KOPT-K1 (cell line): ENCODE data around the gene GMPPA.

ENCODE experiments used
- H3K27ac ChIP-seq: fragments of 200-600 bp; sonication (generic); 2 replicates; pipeline ENCODE4 v1.5.1; 2016; ENCODE audit warnings: antibody characterized with exemption, mild to moderate bottlenecking, low read depth, low read length; ENCODE audit not compliant: poor library complexity, severe bottlenecking
- H3K36me3 ChIP-seq: fragments of 200-600 bp; sonication (generic); 2 replicates; pipeline ENCODE4 v1.5.1; 2017; ENCODE audit warnings: antibody characterized with exemption, mild to moderate bottlenecking, low read length, moderate library complexity; ENCODE audit not compliant: insufficient read depth
- H3K9me3 ChIP-seq: fragments of 200-600 bp; sonication (generic); 2 replicates; pipeline ENCODE4 v1.5.1; 2017; ENCODE audit warnings: antibody characterized with exemption, low read length, mild to moderate bottlenecking; ENCODE audit not compliant: insufficient read depth, poor library complexity, severe bottlenecking

The GMPPA gene

DNA sequence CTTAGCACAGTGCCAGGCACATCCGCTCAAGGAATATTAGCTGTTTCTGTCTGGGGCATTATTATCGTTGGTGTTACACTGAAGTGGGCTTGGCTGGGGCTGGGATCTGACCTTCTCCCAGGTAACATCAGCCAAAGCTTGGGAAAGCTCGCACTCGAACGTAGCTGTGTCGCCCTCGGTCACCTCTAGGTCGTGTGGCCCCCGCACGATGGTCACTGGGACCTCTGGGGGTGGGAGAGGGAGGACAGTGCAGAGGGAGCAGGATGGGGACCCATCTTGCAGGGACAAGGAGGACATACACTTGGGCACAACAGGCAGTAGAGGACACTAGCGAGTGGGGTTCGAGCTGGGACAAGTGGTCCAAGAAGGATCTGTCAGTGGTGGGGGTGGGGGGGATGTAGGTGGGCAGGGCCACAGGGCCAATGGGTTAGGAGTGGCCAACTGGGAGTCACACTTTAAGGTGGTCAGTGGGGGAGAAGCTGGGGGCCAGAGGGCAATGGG is 54.8 kb downstream of the GMPPA start:
- H3K27ac ChIP-seq = no peak overlapping the region

DNA sequence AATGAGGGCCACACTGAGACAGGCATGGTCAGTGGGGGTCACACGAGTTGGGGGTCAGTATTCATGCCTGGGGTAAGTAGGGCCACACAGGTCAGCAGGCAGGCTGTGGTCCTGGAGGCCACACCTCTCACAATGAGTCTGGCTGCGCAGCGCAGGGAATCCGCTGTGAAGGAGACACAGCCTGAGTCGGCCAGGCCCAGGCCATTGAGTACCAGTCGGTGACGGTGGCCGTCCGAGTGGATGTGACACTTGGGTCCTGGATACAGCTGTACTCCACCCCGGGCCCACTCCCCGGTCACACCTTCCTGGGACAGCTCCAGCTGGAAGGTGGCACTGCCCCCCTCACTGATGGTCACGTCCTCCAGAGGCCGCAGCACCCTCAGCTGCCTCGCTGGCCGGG is 55.7 kb downstream of the GMPPA start:
- H3K36me3 ChIP-seq = no peaks in the 10 kb centered on the region
- H3K9me3 ChIP-seq = no peaks in the 10 kb centered on the region

More for the DNA sequence above, 54.8 kb downstream of the GMPPA start:
- no peaks in the 10 kb centered on the region for H3K36me3 ChIP-seq
- H3K9me3 ChIP-seq = no peaks in the 10 kb centered on the region

DNA sequence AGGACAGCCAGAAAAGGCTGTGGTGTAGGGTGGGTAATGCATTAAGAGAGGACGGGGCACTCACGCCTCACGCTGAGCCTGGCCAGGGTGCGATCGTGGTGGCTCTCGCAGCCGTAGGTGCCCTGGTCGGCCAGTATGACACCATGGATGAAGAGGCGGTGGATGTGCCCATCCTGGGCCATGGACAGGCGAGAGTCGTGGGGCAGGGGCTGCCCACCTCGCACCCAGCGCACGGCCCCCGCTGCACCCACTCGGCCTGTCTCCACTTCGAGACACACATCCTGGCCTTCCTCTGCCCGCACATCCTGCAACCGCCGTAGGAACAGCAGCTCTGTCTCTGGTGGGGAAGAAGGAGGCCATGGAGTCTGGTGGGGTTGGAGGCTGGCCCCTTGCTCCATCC is 57.3 kb downstream of the GMPPA start:
- Histone ChIP-seq H3K9me3 (no peaks in the 10 kb centered on the region), H3K27ac (no peak overlapping the region), H3K36me3 (no peaks in the 10 kb centered on the region)

More for the DNA sequence above, 55.7 kb downstream of the GMPPA start:
- no peak overlapping the region for H3K27ac ChIP-seq

- no peak overlapping the region for H3K27ac ChIP-seq
- no peaks in the 10 kb centered on the region for H3K9me3 ChIP-seq
- H3K36me3 ChIP-seq = no peaks in the 10 kb centered on the region
These were observed 57.7 kb downstream of the GMPPA start for GRCh38 chr2:219556413-219556812.
